Body of pancreas (tissue), 4 donors: ENCODE results near the gene NDUFV3. TPM values are rescaled to one million over a fixed set of nuclear protein-coding genes. Genes with fewer than 3 reads are reported as not detected.
"Not testable (repeated sequence)": the region's sequence is repeated elsewhere in the genome, so short reads cannot be mapped to it uniquely, and the experiment has no call there.

Experiments
- ATAC-seq: fragments of 150-250 bp; one replicate; pipeline ENCODE4 v1.9.1; 2016
- DNase-seq, 4 donors: peaks; one replicate each; pipeline ENCODE4 v3.0.0-alpha.2; 2019
- H3K27ac ChIP-seq, 4 donors: fragments of 200-600 bp; sonication (generic); 1 replicate in 3 of 4; 2 replicates in 1 of 4; pipeline versions ENCODE4 v1.5.1 to v1.6.1; 2016 to 2019; ENCODE audit warnings: mild to moderate bottlenecking in 1 of 4, mixed read lengths in 1 of 4, moderate library complexity in 1 of 4
- H3K27me3 ChIP-seq, 2 donors: fragments of 200-600 bp; sonication (generic); one replicate each; pipeline ENCODE4 v1.6.0; 2016; ENCODE audit warnings: mild to moderate bottlenecking in 1 of 2
- H3K36me3 ChIP-seq, 2 donors: fragments of 200-600 bp; sonication (generic); replicated peaks in 1 of 2; 2 replicates each; pipeline ENCODE4 v1.5.1; 2016; ENCODE audit warnings: low read depth in 2 of 2; ENCODE audit not compliant: insufficient read depth in 1 of 2
- H3K4me1 ChIP-seq: fragments of 200-600 bp; sonication (generic); one replicate; pipeline ENCODE4 v1.6.0; 2016
- H3K4me3 ChIP-seq, 2 donors: fragments of 200-600 bp; sonication (generic); 1 replicate in 1 of 2; 2 replicates in 1 of 2; pipeline ENCODE4 v1.5.1; 2016 to 2019
- H3K9me3 ChIP-seq, 3 donors: fragments of 200-600 bp; sonication (generic); 1 replicate in 2 of 3; 2 replicates in 1 of 3; pipeline ENCODE4 v1.5.1; 2016
- POLR2A ChIP-seq, 3 donors: fragments of 450-650 bp; IDR thresholded peaks; one replicate each; pipeline ENCODE4 v1.6.1; 2016; ENCODE audit warnings: antibody characterized with exemption in 3 of 3, mild to moderate bottlenecking in 2 of 3
- WGBS, 2 donors: methylation state at CpG; one replicate each; pipeline ENCODE4 v1.1.5; 2017; 5-methylcytosine and 5-hydroxymethylcytosine counted together
- intact Hi-C: fragments of 100-400 bp; cut with DNase I; formaldehyde crosslinking; loops from one replicate; pipeline ENCODE4 v1.15.1; 2023
- microRNA-seq, 2 donors: library from miRNA; unstranded; fragments of <30 nt; microRNA quantifications; one replicate each; pipeline ENCODE4, GENCODE V29; 2016; ENCODE audit warnings: borderline number of aligned reads in 2 of 2, borderline replicate concordance in 2 of 2
- small RNA-seq: library from RNA; depleted of rRNA; stranded (forward); fragments of <200 nt; gene quantifications from one replicate; pipeline ENCODE3, GENCODE V24; 2016
- total RNA-seq, 2 donors: library from RNA; depleted of rRNA; stranded (reverse); fragments of >200 nt; gene quantifications; one replicate each; pipeline ENCODE4 v1.1.0, GENCODE V29; 2016
- TF ChIP-seq, protein P1 (sequence below), 7 experiments: fragments of 450-650 bp in 4 of 7; fragments of 200-600 bp in 3 of 7; sonication (generic) in 3 of 7; IDR thresholded peaks; one replicate each; pipeline ENCODE4 v1.5.1; 2016 to 2019; ENCODE audit warnings: antibody characterized with exemption in 7 of 7

NDUFV3 gene
- total RNA-seq, 2 donors from 2014 or later, result 42.3 to 55.0 TPM

- H3K4me1 ChIP-seq, result peaks cover 13% of the 10 kb centered on the region
- WGBS, 2 donors, result 77 to 79% methylated on average over 13 of the region's 13 CpGs
- intact Hi-C loops, result no loop called here
- H3K27ac ChIP-seq, result peak overlapping the region in 3 of 4 donors; percentile 89 to 92 (median 91)
- no peaks in the 10 kb centered on the region for H3K36me3 ChIP-seq
- DNase-seq (no peak), ATAC-seq (peak; percentile 43)
- no peaks in the 10 kb centered on the region for H3K27me3 ChIP-seq
- TF ChIP-seq, protein P1, sequence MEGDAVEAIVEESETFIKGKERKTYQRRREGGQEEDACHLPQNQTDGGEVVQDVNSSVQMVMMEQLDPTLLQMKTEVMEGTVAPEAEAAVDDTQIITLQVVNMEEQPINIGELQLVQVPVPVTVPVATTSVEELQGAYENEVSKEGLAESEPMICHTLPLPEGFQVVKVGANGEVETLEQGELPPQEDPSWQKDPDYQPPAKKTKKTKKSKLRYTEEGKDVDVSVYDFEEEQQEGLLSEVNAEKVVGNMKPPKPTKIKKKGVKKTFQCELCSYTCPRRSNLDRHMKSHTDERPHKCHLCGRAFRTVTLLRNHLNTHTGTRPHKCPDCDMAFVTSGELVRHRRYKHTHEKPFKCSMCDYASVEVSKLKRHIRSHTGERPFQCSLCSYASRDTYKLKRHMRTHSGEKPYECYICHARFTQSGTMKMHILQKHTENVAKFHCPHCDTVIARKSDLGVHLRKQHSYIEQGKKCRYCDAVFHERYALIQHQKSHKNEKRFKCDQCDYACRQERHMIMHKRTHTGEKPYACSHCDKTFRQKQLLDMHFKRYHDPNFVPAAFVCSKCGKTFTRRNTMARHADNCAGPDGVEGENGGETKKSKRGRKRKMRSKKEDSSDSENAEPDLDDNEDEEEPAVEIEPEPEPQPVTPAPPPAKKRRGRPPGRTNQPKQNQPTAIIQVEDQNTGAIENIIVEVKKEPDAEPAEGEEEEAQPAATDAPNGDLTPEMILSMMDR (IDR thresholded peaks at IDR 0.05), result no peak
- peak in 1 of 3 donors; percentile 13 for TF ChIP-seq POLR2A (IDR thresholded peaks at IDR 0.05)
- H3K9me3 ChIP-seq, result no peaks in the 10 kb centered on the region
- no peak overlapping the region for H3K4me3 ChIP-seq
Observed at GRCh38 chr21:42956824-42957630, 63.9 kb downstream of the NDUFV3 start.

- H3K27me3 ChIP-seq, H3K9me3 ChIP-seq, H3K36me3 ChIP-seq, intact Hi-C loops, DNase-seq, H3K4me3 ChIP-seq, ATAC-seq, H3K27ac ChIP-seq: not testable (repeated sequence)
- 85 to 90% methylated on average over 6 of the region's 6 CpGs for WGBS, 2 donors
- H3K4me1 ChIP-seq, result peaks cover 13% of the 10 kb centered on the region
Observed at GRCh38 chr21:42958122-42958521, 65.0 kb downstream of the NDUFV3 start.

DNA sequence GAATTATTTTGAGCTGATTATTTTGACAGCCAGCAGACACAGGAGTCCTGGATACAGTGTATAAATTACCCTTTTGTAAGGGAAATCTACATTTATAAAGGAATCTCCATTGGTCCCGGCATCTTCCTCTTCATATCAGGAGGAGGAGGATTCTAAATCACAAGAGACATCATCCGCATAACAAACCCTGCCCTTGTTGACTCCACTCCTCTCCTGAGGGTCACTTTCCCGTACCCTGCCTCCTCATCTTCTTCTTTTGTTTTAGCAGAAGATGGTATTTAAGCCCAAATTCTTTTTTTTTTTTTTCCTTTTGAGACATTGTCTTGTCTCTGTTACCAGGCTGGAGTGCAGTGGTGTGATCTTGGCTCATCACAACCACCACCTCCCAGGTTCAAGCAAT, 66.6 kb downstream of the NDUFV3 start:
- no peaks in the 10 kb centered on the region for H3K36me3 ChIP-seq
- no peak overlapping the region for H3K27ac ChIP-seq
- H3K9me3 ChIP-seq, result no peaks in the 10 kb centered on the region
- no peak for ATAC-seq
- WGBS, 2 donors, result 93% methylated on average over 3 of the region's 3 CpGs
- DNase-seq, result no peak
- H3K4me3 ChIP-seq, result no peak overlapping the region
- H3K27me3 ChIP-seq, result no peaks in the 10 kb centered on the region
- H3K4me1 ChIP-seq, result peaks cover 13% of the 10 kb centered on the region
- intact Hi-C loops, result no loop called here
- no peak for TF ChIP-seq POLR2A (IDR thresholded peaks at IDR 0.05)
- TF ChIP-seq, protein P1 (IDR thresholded peaks at IDR 0.05), result no peak

DNA sequence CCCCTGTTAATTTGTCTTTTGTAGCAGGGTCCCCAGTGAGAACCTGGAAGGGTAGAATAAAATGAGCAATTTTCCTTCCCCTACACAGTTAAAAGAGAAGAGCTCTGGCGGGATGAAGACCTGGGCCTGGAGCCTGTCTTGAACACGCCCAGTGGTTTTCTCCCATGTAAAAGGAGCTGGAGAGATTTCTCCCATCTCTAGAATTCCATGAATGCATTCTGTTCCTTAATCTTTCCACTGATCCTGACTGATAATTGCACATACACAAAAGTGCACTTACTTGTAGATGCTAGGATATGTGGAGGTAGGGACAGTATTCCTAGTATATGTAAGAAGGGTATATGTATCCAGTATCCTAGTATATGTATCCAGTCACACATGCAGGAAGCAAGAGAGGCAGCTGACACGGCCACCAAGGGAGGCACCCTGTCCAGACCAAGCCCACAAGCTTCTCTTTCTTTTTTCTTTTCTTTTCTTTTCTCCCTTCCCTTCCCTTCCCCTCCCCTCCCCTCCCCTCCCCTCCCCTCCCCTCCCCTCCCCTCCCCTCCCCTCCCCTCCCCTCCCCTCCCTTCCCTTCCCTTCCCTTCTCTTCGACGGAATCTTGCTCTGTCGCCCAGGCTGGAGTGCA, 69.4 kb downstream of the NDUFV3 start:
- intact Hi-C loops, result no loop called here
- no peak for DNase-seq
- ATAC-seq, result no peak
- Histone ChIP-seq H3K4me1 (peaks cover 2% of the 10 kb centered on the region), H3K9me3 (no peaks in the 10 kb centered on the region), H3K27me3 (no peaks in the 10 kb centered on the region), H3K27ac (no peak overlapping the region), H3K36me3 (no peaks in the 10 kb centered on the region), H3K4me3 (no peak overlapping the region)
- TF ChIP-seq POLR2A (IDR thresholded peaks at IDR 0.05), result no peak
- TF ChIP-seq, protein P1 (IDR thresholded peaks at IDR 0.05), result no peak
- WGBS, 2 donors, result 80 to 82% methylated on average over 5 to 6 of the region's 6 CpGs

Small RNA genes lying within 50 kb of the gene (microRNA-seq; reads per million reads assigned to microRNA genes)
- gene MIR5692B, result 0 reads per million in 2 donors

Small RNA genes lying within 50 kb of the gene (small RNA-seq; reads per million reads assigned to genes)
- not detected for gene MIR5692B

Other genes with a start within 250 kb of the NDUFV3 start
- gene PDE9A, start 239.7 kb upstream of the NDUFV3 start, total RNA-seq, result 1 to 10 TPM; 5.2 to 7.9 TPM
- gene WDR4, start 13.8 kb upstream of the NDUFV3 start, total RNA-seq, result 10 to 100 TPM in 1 of 2 donors, 1 to 10 TPM in 1; 8.0 to 37.9 TPM
- gene ERVH48-1, start 32.3 kb downstream of the NDUFV3 start, total RNA-seq, result under 1 TPM in 1 of 2 donors, not detected in 1; 0.52 TPM
- 10 to 100 TPM; 11.2 to 27.4 TPM for gene PKNOX1, start 81.3 kb downstream of the NDUFV3 start, total RNA-seq
- gene CBS, start 182.5 kb downstream of the NDUFV3 start, total RNA-seq, result 100 to 1,000 TPM; 196 to 199 TPM
- gene U2AF1, start 214.3 kb downstream of the NDUFV3 start, total RNA-seq, result 10 to 100 TPM; 34.2 to 40.9 TPM